ENCODE data around the gene UMOD. TPM values are rescaled to one million over a fixed set of nuclear protein-coding genes. Genes with fewer than 3 reads are reported as not detected.

The UMOD gene
- polyA plus RNA-seq, 3 donors, result not detected

DNA sequence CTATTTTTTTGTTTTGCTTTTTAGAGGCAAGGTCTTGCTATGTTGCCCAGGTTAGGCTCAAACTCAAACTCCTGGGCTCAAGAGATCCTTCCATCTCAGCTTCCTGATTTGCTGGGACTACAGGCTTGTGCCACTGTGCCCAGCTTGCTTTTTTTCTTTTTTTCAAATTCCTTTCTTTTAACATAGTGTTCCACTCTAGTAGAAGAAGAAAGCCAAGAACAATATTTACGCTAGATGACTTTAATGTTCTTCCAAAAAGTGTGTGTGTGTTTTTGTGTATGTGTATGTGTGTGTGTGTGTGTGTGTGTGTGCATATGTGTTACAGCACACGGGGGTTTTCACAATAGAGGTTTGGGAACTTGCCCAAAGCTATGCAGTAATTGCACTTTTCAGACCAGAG lies 10.7 kb upstream of the UMOD start:
- H3K27me3 Mint-ChIP-seq (ENCODE audit: low read depth in 3 of 3), result peaks cover 3 to 5% (median 3%) of the 10 kb centered on the region in 3 donors
- Histone ChIP-seq H3K4me3 (replicated peaks in 1 of 3; ENCODE audit: low read depth in 2 of 3, low read length in 3 of 3) (no peak overlapping the region), H3K27ac (ENCODE audit: low read depth in 1 of 2, low read length in 2 of 2) (no peak overlapping the region), H3K9ac (ENCODE audit: insufficient read depth, low read length, poor library complexity, severe bottlenecking) (no peak overlapping the region), H4K20me1 (ENCODE audit: insufficient read depth, low read length) (no peaks in the 10 kb centered on the region), H3K27me3 (ENCODE audit: control insufficient read depth in 2 of 2, insufficient read depth in 2 of 2, low read length in 2 of 2) (no peaks in the 10 kb centered on the region), H3K4me1 (ENCODE audit: control insufficient read depth in 1 of 2, insufficient read depth in 2 of 2, low read length in 2 of 2) (no peaks in the 10 kb centered on the region), H3K4me2 (replicated peaks; ENCODE audit: extremely low read depth, low read length, poor library complexity, severe bottlenecking) (no peak overlapping the region), H3K36me3 (replicated peaks in 1 of 2; ENCODE audit: control insufficient read depth in 1 of 2, insufficient read depth in 2 of 2, low read length in 2 of 2) (no peaks in the 10 kb centered on the region), H3K9me3 (replicated peaks in 1 of 2; ENCODE audit: control insufficient read depth in 1 of 2, insufficient read depth in 1 of 2, low read length in 2 of 2) (no peaks in the 10 kb centered on the region), H3K79me2 (ENCODE audit: insufficient read depth, low read length) (no peaks in the 10 kb centered on the region), H2AFZ (ENCODE audit: insufficient read depth, low read depth, low read length, poor library complexity, severe bottlenecking) (no peak overlapping the region)
- no peak overlapping the region for H3K4me3 Mint-ChIP-seq
- H3K9me3 Mint-ChIP-seq, result peaks cover 0 to 1% (median 0%) of the 10 kb centered on the region in 7 donors
- 60% methylated on average over 1 of the region's 2 CpGs for whole genome bisulfite sequencing (ENCODE audit: insufficient coverage)
- DNase-seq, result no peak
- H3K27ac Mint-ChIP-seq, result no peak overlapping the region
- no peaks in the 10 kb centered on the region for H3K4me1 Mint-ChIP-seq
- TF ChIP-seq, protein P1, sequence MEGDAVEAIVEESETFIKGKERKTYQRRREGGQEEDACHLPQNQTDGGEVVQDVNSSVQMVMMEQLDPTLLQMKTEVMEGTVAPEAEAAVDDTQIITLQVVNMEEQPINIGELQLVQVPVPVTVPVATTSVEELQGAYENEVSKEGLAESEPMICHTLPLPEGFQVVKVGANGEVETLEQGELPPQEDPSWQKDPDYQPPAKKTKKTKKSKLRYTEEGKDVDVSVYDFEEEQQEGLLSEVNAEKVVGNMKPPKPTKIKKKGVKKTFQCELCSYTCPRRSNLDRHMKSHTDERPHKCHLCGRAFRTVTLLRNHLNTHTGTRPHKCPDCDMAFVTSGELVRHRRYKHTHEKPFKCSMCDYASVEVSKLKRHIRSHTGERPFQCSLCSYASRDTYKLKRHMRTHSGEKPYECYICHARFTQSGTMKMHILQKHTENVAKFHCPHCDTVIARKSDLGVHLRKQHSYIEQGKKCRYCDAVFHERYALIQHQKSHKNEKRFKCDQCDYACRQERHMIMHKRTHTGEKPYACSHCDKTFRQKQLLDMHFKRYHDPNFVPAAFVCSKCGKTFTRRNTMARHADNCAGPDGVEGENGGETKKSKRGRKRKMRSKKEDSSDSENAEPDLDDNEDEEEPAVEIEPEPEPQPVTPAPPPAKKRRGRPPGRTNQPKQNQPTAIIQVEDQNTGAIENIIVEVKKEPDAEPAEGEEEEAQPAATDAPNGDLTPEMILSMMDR (IDR thresholded peaks at IDR 0.05), result no peak
- intact Hi-C loops (cut with micrococcal nuclease), result no loop called here
- no peaks in the 10 kb centered on the region for H3K36me3 Mint-ChIP-seq

DNA sequence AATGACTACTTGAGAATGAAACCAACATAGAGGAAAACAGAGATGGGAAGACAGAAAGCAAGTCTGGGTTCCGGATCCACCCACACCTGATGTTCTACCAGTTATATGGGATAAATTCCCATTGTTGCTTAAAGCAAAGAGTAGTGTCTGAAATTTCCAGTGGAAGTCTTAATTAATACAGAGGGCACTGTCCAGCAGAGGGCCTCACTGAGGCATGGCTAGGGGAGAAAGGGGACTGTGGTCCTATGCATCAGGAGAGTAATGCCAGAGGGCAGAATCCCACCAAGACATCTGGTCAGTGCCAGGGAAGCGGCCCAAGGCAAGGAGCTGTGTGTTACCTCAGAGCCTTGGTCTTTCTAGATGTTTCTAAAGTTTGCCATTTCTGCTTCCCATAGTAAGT lies 7.5 kb upstream of the UMOD start:
- Histone ChIP-seq H2AFZ (ENCODE audit: insufficient read depth, low read depth, low read length, poor library complexity, severe bottlenecking) (no peak overlapping the region), H3K9ac (ENCODE audit: insufficient read depth, low read length, poor library complexity, severe bottlenecking) (no peak overlapping the region), H3K27me3 (ENCODE audit: control insufficient read depth in 2 of 2, insufficient read depth in 2 of 2, low read length in 2 of 2) (no peaks in the 10 kb centered on the region), H4K20me1 (ENCODE audit: insufficient read depth, low read length) (no peaks in the 10 kb centered on the region), H3K4me1 (ENCODE audit: control insufficient read depth in 1 of 2, insufficient read depth in 2 of 2, low read length in 2 of 2) (no peaks in the 10 kb centered on the region), H3K4me2 (replicated peaks; ENCODE audit: extremely low read depth, low read length, poor library complexity, severe bottlenecking) (no peak overlapping the region), H3K9me3 (replicated peaks in 1 of 2; ENCODE audit: control insufficient read depth in 1 of 2, insufficient read depth in 1 of 2, low read length in 2 of 2) (no peaks in the 10 kb centered on the region), H3K4me3 (replicated peaks in 1 of 3; ENCODE audit: low read depth in 2 of 3, low read length in 3 of 3) (no peak overlapping the region), H3K27ac (ENCODE audit: low read depth in 1 of 2, low read length in 2 of 2) (no peak overlapping the region), H3K36me3 (replicated peaks in 1 of 2; ENCODE audit: control insufficient read depth in 1 of 2, insufficient read depth in 2 of 2, low read length in 2 of 2) (no peaks in the 10 kb centered on the region), H3K79me2 (ENCODE audit: insufficient read depth, low read length) (no peaks in the 10 kb centered on the region)
- Mint-ChIP-seq H3K4me3 (no peak overlapping the region), H3K36me3 (no peaks in the 10 kb centered on the region), H3K9me3 (peaks cover 0 to 2% (median 0%) of the 10 kb centered on the region in 7 donors), H3K27me3 (ENCODE audit: low read depth in 3 of 3) (peaks cover 1 to 4% (median 2%) of the 10 kb centered on the region in 3 donors), H3K4me1 (no peaks in the 10 kb centered on the region), H3K27ac (no peak overlapping the region)
- TF ChIP-seq, protein P1 (IDR thresholded peaks at IDR 0.05), result peak; percentile 9
- intact Hi-C loops (cut with micrococcal nuclease), result no loop called here
- no peak for DNase-seq
- WGBS (ENCODE audit: insufficient coverage), result 86% methylated on average over 1 of the region's 2 CpGs
